SK-N-SH (cell line): ENCODE results near the gene GRIK1. TPM values are rescaled to one million over a fixed set of nuclear protein-coding genes. Genes with fewer than 3 reads are reported as not detected.

Source experiments
- CTCF ChIA-PET: fragments of 300-600, 350-600 bp; formaldehyde crosslinking; extraction: SDS; loops from one replicate; lab custom pipeline; 2021; lab: Yijun Ruan, JAX
- POLR2A ChIA-PET: fragments of 350-600 bp; sonication (Branson Sonifier 250); formaldehyde crosslinking; extraction: SDS; loops from one replicate; lab custom pipeline; 2020; ENCODE audit warnings: antibody characterized with exemption, inconsistent platforms; lab: Yijun Ruan, JAX
- DNase-seq: peaks from one replicate; pipeline ENCODE4 v3.0.0; 2012
- H2AFZ ChIP-seq: fragments of 200-600 bp; sonication (generic); 2 replicates; pipeline ENCODE4 v1.8.1; 2016; ENCODE audit warnings: antibody characterized with exemption, mild to moderate bottlenecking, low read depth
- H3F3A ChIP-seq: fragments of 200-600 bp; sonication (generic); replicated peaks from 2 replicates; pipeline ENCODE3; 2016; ENCODE audit warnings: antibody characterized with exemption, mild to moderate bottlenecking; ENCODE audit not compliant: insufficient read depth
- H3K27ac ChIP-seq, 2 experiments: fragments of 200-500 bp in 1 of 2; fragments of 200-600 bp in 1 of 2; sonication (Bioruptor generic) in 1 of 2; sonication (generic), shearing (Covaris generic) in 1 of 2; 2 replicates each; pipeline versions ENCODE4 v1.5.1 to v1.6.1; 2014 to 2016; ENCODE audit warnings: low read depth in 2 of 2, inconsistent platforms in 1 of 2, low read length in 1 of 2, mild to moderate bottlenecking in 1 of 2, mixed read lengths in 1 of 2
- H3K27me3 ChIP-seq: fragments of 200-600 bp; sonication (generic), shearing (Covaris generic); 2 replicates; pipeline ENCODE4 v1.6.1; 2016; ENCODE audit warnings: mixed run types; ENCODE audit not compliant: insufficient read depth
- H3K36me3 ChIP-seq, 2 experiments: fragments of 200-500 bp in 1 of 2; fragments of 200-600 bp in 1 of 2; sonication (Bioruptor generic) in 1 of 2; sonication (generic) in 1 of 2; replicated peaks in 1 of 2; 2 replicates each; pipeline versions ENCODE3 to v1.5.1; 2014 to 2016; ENCODE audit warnings: low read length in 1 of 2, mild to moderate bottlenecking in 1 of 2; ENCODE audit not compliant: insufficient read depth in 2 of 2, control insufficient read depth in 1 of 2
- H3K4me1 ChIP-seq, 2 experiments: fragments of 200-500 bp in 1 of 2; fragments of 200-600 bp in 1 of 2; sonication (Bioruptor generic) in 1 of 2; sonication (generic), shearing (Covaris generic) in 1 of 2; 2 replicates each; pipeline versions ENCODE4 v1.5.1 to v1.6.1; 2014 to 2016; ENCODE audit warnings: low read depth in 1 of 2, low read length in 1 of 2, mixed run types in 1 of 2; ENCODE audit not compliant: insufficient read depth in 2 of 2, control insufficient read depth in 1 of 2
- H3K4me2 ChIP-seq: fragments of 200-600 bp; sonication (generic), shearing (Covaris generic); 2 replicates; pipeline ENCODE4 v1.6.1; 2017; ENCODE audit warnings: mixed run types
- H3K4me3 ChIP-seq, 2 experiments: fragments of 200-500 bp in 1 of 2; fragments of 200-600 bp in 1 of 2; sonication (Bioruptor generic) in 1 of 2; sonication (generic), shearing (Covaris generic) in 1 of 2; 2 replicates each; pipeline versions ENCODE4 v1.5.1 to v1.8.1; 2014 to 2016; ENCODE audit warnings: low read depth in 2 of 2, inconsistent platforms in 1 of 2, low read length in 1 of 2, mild to moderate bottlenecking in 1 of 2, mixed read lengths in 1 of 2, moderate library complexity in 1 of 2
- H3K79me2 ChIP-seq: fragments of 200-600 bp; sonication (generic); 2 replicates; pipeline ENCODE4 v1.8.1; 2017; ENCODE audit warnings: mild to moderate bottlenecking; ENCODE audit not compliant: insufficient read depth
- H3K9ac ChIP-seq: fragments of 200-600 bp; sonication (generic); 2 replicates; pipeline ENCODE4 v1.6.1; 2017; ENCODE audit warnings: mixed run types
- H3K9me2 ChIP-seq: fragments of 200-600 bp; sonication (generic); 2 replicates; pipeline ENCODE4 v1.6.1; 2017; ENCODE audit warnings: mixed run types
- H3K9me3 ChIP-seq: fragments of 200-600 bp; sonication (generic); 2 replicates; pipeline ENCODE4 v1.6.1; 2017; ENCODE audit warnings: mixed run types, mild to moderate bottlenecking, moderate library complexity
- H4K20me1 ChIP-seq: fragments of 200-600 bp; sonication (generic); 2 replicates; pipeline ENCODE4 v1.6.1; 2017; ENCODE audit warnings: mild to moderate bottlenecking, mixed run types; ENCODE audit not compliant: insufficient read depth
- CHD2 ChIP-seq: fragments of 150-350 bp; IDR thresholded peaks from 2 replicates; pipeline ENCODE4 v1.6.1; 2018; ENCODE audit warnings: low read length; ENCODE audit not compliant: partially characterized antibody
- CTCF ChIP-seq: fragments of 200-600 bp; sonication (generic); IDR thresholded peaks from 2 replicates; pipeline ENCODE4 v1.6.1; 2017; ENCODE audit warnings: antibody characterized with exemption, mild to moderate bottlenecking, moderate library complexity
- EZH2phosphoT487 ChIP-seq: fragments of 200-600 bp; sonication (generic); IDR thresholded peaks from 2 replicates; pipeline ENCODE4 v1.6.1; 2017; ENCODE audit warnings: low read depth, mixed run types, mild to moderate bottlenecking, antibody characterized with exemption, moderate library complexity, borderline replicate concordance
- FOSL2 ChIP-seq: IDR thresholded peaks from 2 replicates; pipeline ENCODE4 v1.4.0; 2012; ENCODE audit warnings: low read depth, mild to moderate bottlenecking, moderate library complexity, borderline replicate concordance
- FOXJ3 ChIP-seq: sonication (generic); formaldehyde crosslinking; IDR thresholded peaks from 2 replicates; pipeline ENCODE4 v1.5.1; 2020; ENCODE audit warnings: mild to moderate bottlenecking, missing genetic modification reagents
- FOXM1 ChIP-seq: IDR thresholded peaks from 2 replicates; pipeline ENCODE4 v1.4.0; 2012; ENCODE audit warnings: low read depth, mild to moderate bottlenecking
- GABPA ChIP-seq: IDR thresholded peaks from 2 replicates; pipeline ENCODE4 v1.4.0; 2012; ENCODE audit warnings: low read depth, mild to moderate bottlenecking
- IRF3 ChIP-seq: fragments of 150-350 bp; IDR thresholded peaks from 2 replicates; pipeline ENCODE4 v1.6.1; 2016; ENCODE audit warnings: mild to moderate bottlenecking, low read depth, low read length
- MAX ChIP-seq: IDR thresholded peaks from 2 replicates; pipeline ENCODE4 v1.4.0; 2012; ENCODE audit warnings: low read depth
- NRF1 ChIP-seq: IDR thresholded peaks from 2 replicates; pipeline ENCODE4 v1.6.1; 2012; ENCODE audit warnings: low read depth, mild to moderate bottlenecking, low read length
- PBX3 ChIP-seq: IDR thresholded peaks from 2 replicates; pipeline ENCODE4; 2012
- RFX5 ChIP-seq: IDR thresholded peaks from 2 replicates; pipeline ENCODE4 v1.6.1; 2012; ENCODE audit warnings: mild to moderate bottlenecking, improper control_type of control experiment, low read length
- SIN3A ChIP-seq: IDR thresholded peaks from 2 replicates; pipeline ENCODE4 v1.6.1; 2012; ENCODE audit warnings: low read depth, mild to moderate bottlenecking, low read length, moderate library complexity, borderline replicate concordance
- SMC3 ChIP-seq: IDR thresholded peaks from 2 replicates; pipeline ENCODE4 v1.6.1; 2012; ENCODE audit warnings: low read depth, low read length, improper control_type of control experiment
- TAF1 ChIP-seq: IDR thresholded peaks from 2 replicates; pipeline ENCODE4 v1.6.1; 2012; ENCODE audit warnings: low read depth, mild to moderate bottlenecking, low read length, moderate library complexity, borderline replicate concordance
- TCF12 ChIP-seq: IDR thresholded peaks from 2 replicates; pipeline ENCODE4 v1.4.0; 2012
- USF1 ChIP-seq: IDR thresholded peaks from 2 replicates; pipeline ENCODE4 v1.4.0; 2012; ENCODE audit warnings: low read depth, borderline replicate concordance
- USF2 ChIP-seq: fragments of 150-350 bp; IDR thresholded peaks from 2 replicates; pipeline ENCODE4 v1.6.1; 2017; ENCODE audit warnings: antibody characterized with exemption, low read length, low read depth, borderline replicate concordance
- YY1 ChIP-seq: IDR thresholded peaks from 2 replicates; pipeline ENCODE4 v1.4.0; 2012; ENCODE audit warnings: low read depth, mild to moderate bottlenecking
- WGBS: methylation state at CpG from one replicate; pipeline ENCODE4 v1.1.6; 2017; ENCODE audit warnings: low lambda C conversion rate; 5-methylcytosine and 5-hydroxymethylcytosine counted together
- polyA plus RNA-seq, 3 experiments: library from polyadenylated mRNA; depleted of rRNA; stranded (reverse); fragments of >200 nt; gene quantifications; 2 replicates each; pipeline ENCODE4 v1.2.3, GENCODE V29; 2012

GRIK1 gene
- polyA plus RNA-seq, 1 of the 3 experiments (the other 2 are of a cell fraction), result not detected

- H3K9ac ChIP-seq, result no peak overlapping the region
- no peaks in the 10 kb centered on the region for H3K9me3 ChIP-seq
- H3K27ac ChIP-seq, result no peak overlapping the region
- no peaks in the 10 kb centered on the region for H3K4me1 ChIP-seq
- H3K27me3 ChIP-seq, result no peaks in the 10 kb centered on the region
- H3K4me3 ChIP-seq, result no peak overlapping the region
- no peak for TF ChIP-seq EZH2phosphoT487
- TF ChIP-seq TAF1, result no peak
- TF ChIP-seq TCF12, result no peak
- TF ChIP-seq SIN3A, result no peak
- no peak for TF ChIP-seq GABPA
- TF ChIP-seq NRF1, result no peak
- TF ChIP-seq FOXM1, result no peak
- no peak for TF ChIP-seq RFX5
- TF ChIP-seq FOSL2, result no peak
- TF ChIP-seq MAX, result no peak
- TF ChIP-seq CHD2, result no peak
- TF ChIP-seq IRF3, result no peak
- TF ChIP-seq SMC3, result no peak
- no peak for TF ChIP-seq CTCF
- no peak for TF ChIP-seq USF2
- no peak for TF ChIP-seq FOXJ3
- no peak for TF ChIP-seq PBX3
- TF ChIP-seq YY1, result no peak
- TF ChIP-seq USF1, result no peak
- H4K20me1 ChIP-seq, result no peaks in the 10 kb centered on the region
- no peak overlapping the region for H2AFZ ChIP-seq
- no peaks in the 10 kb centered on the region for H3K36me3 ChIP-seq
- 91% methylated on average over 3 of the region's 3 CpGs for WGBS
- CTCF ChIA-PET, result no interaction called here
- POLR2A ChIA-PET, result interaction anchor here (0.7 kb wide), 1 partner anchor 108 kb away, joined by 3 read pairs; no protein-coding TSS in a partner anchor
- DNase-seq, result no peak
- no peaks in the 10 kb centered on the region for H3K79me2 ChIP-seq
- H3K4me2 ChIP-seq, result no peak overlapping the region
- no peaks in the 10 kb centered on the region for H3K9me2 ChIP-seq
- peaks cover 4% of the 10 kb centered on the region for H3F3A ChIP-seq
These were observed 393.7 kb downstream of the GRIK1 start for GRCh38 chr21:29546071-29546470.
